DOHH2 (cell line): ENCODE data around the gene ATP11A.

Experiments
- H3F3A ChIP-seq: fragments of 200-600 bp; sonication (generic), shearing (Covaris generic); 2 replicates; pipeline ENCODE4 v1.6.0; 2016; ENCODE audit warnings: antibody characterized with exemption, mild to moderate bottlenecking; ENCODE audit not compliant: control insufficient read depth, insufficient read depth
- H3K27ac ChIP-seq: fragments of 200-600 bp; sonication (generic); 2 replicates; pipeline ENCODE4 v1.5.1; 2014; ENCODE audit warnings: low read depth, mild to moderate bottlenecking, low read length, moderate library complexity
- H3K27me3 ChIP-seq: fragments of 200-600 bp; sonication (generic); 2 replicates; pipeline ENCODE4 v1.6.1; 2014; ENCODE audit warnings: mild to moderate bottlenecking, low read length, mixed read lengths; ENCODE audit not compliant: control insufficient read depth
- H3K36me3 ChIP-seq: fragments of 200-600 bp; sonication (generic); 2 replicates; pipeline ENCODE4 v1.6.1; 2014; ENCODE audit warnings: mild to moderate bottlenecking, low read length, moderate library complexity, mixed read lengths; ENCODE audit not compliant: control insufficient read depth
- H3K4me1 ChIP-seq: fragments of 200-600 bp; sonication (generic); 2 replicates; pipeline ENCODE4 v1.6.1; 2014; ENCODE audit warnings: mild to moderate bottlenecking, low read length, mixed read lengths; ENCODE audit not compliant: control insufficient read depth
- H3K4me2 ChIP-seq: fragments of 200-600 bp; sonication (generic); 2 replicates; pipeline ENCODE4 v1.6.0; 2014; ENCODE audit warnings: mild to moderate bottlenecking, low read length, moderate library complexity
- H3K4me3 ChIP-seq: fragments of 200-600 bp; sonication (generic); 2 replicates; pipeline ENCODE4 v1.5.1; 2014; ENCODE audit warnings: mild to moderate bottlenecking, low read length, mixed read lengths
- H3K79me2 ChIP-seq: fragments of 200-600 bp; sonication (generic); 2 replicates; pipeline ENCODE4 v1.6.1; 2014; ENCODE audit warnings: mild to moderate bottlenecking, low read length, mixed read lengths; ENCODE audit not compliant: control insufficient read depth
- H3K9me2 ChIP-seq: fragments of 200-600 bp; sonication (generic); replicated peaks from 2 replicates; pipeline ENCODE4 v1.6.1; 2014; ENCODE audit warnings: mild to moderate bottlenecking, low read length, mixed read lengths; ENCODE audit not compliant: control insufficient read depth
- H3K9me3 ChIP-seq: fragments of 200-600 bp; sonication (generic); 2 replicates; pipeline ENCODE4 v1.6.1; 2014; ENCODE audit warnings: antibody characterized with exemption, low read length, mixed read lengths; ENCODE audit not compliant: control insufficient read depth, insufficient read depth
- H4K20me1 ChIP-seq: fragments of 200-600 bp; sonication (generic); 2 replicates; pipeline ENCODE4 v1.6.0; 2014; ENCODE audit warnings: low read depth, mild to moderate bottlenecking, antibody characterized with exemption, low read length, moderate library complexity; ENCODE audit not compliant: control insufficient read depth, insufficient read depth
- CTCF ChIP-seq: fragments of 200-600 bp; sonication (generic); IDR thresholded peaks from one replicate; pipeline ENCODE4 v1.5.1; 2014; ENCODE audit warnings: antibody characterized with exemption, mild to moderate bottlenecking, low read depth, low read length; ENCODE audit not compliant: poor library complexity, severe bottlenecking
- EZH2phosphoT487 ChIP-seq: fragments of 200-600 bp; sonication (generic); IDR thresholded peaks from 2 replicates; pipeline ENCODE4 v1.6.1; 2017; ENCODE audit warnings: borderline replicate concordance, mild to moderate bottlenecking, antibody characterized with exemption, low read length, moderate library complexity, mixed read lengths

The ATP11A gene

DNA sequence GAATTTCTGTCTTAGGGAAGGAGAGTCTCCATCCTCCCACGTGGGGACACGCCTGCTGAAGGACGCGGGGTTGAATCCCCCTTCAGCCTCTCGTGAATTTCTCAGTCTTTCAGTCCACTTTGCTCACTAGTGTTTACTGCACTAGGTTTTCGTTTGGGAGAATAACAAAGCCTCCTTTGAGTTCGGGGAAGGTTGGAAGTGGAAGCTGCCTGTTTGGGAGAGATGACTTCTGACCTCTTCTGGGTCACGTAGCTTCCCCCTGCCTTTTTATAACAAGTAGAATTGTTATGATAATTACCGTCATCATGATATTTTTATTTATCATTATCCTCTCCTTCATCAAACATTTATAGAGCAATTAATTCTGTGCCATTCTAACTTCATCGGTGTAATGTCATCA lies 60.7 kb downstream of the ATP11A start:
- Histone ChIP-seq H3K4me2 (no peak overlapping the region), H3F3A (no peaks in the 10 kb centered on the region), H3K4me1 (no peaks in the 10 kb centered on the region), H3K4me3 (no peak overlapping the region), H3K36me3 (no peaks in the 10 kb centered on the region), H4K20me1 (0 out of 2 replicates have a peak, but pooled peaks cover 3% of the 10 kb centered on the region), H3K79me2 (peaks cover 16% of the 10 kb centered on the region; the same call in 1 of the 2 replicates), H3K9me2 (no peaks in the 10 kb centered on the region), H3K27ac (no peak overlapping the region), H3K9me3 (no peaks in the 10 kb centered on the region), H3K27me3 (no peaks in the 10 kb centered on the region)
- TF ChIP-seq CTCF (no peak), EZH2phosphoT487 (no peak)

GRCh38 chr13:112751617-112752016 lies 61.8 kb downstream of the ATP11A start:
- H3K4me3 ChIP-seq = no peak overlapping the region
- H3K27ac ChIP-seq = no peak overlapping the region
- H3K4me1 ChIP-seq = no peaks in the 10 kb centered on the region
- peaks cover 6% of the 10 kb centered on the region; the same call in 1 of the 2 replicates for H3K79me2 ChIP-seq
- no peaks in the 10 kb centered on the region for H3K9me2 ChIP-seq
- no peaks in the 10 kb centered on the region for H3K9me3 ChIP-seq
- H3K4me2 ChIP-seq = no peak overlapping the region
- H3K36me3 ChIP-seq = no peaks in the 10 kb centered on the region
- H4K20me1 ChIP-seq = 0 out of 2 replicates have a peak, but pooled peaks cover 3% of the 10 kb centered on the region
- H3K27me3 ChIP-seq = no peaks in the 10 kb centered on the region
- no peaks in the 10 kb centered on the region for H3F3A ChIP-seq
- TF ChIP-seq CTCF (no peak), EZH2phosphoT487 (no peak)

DNA sequence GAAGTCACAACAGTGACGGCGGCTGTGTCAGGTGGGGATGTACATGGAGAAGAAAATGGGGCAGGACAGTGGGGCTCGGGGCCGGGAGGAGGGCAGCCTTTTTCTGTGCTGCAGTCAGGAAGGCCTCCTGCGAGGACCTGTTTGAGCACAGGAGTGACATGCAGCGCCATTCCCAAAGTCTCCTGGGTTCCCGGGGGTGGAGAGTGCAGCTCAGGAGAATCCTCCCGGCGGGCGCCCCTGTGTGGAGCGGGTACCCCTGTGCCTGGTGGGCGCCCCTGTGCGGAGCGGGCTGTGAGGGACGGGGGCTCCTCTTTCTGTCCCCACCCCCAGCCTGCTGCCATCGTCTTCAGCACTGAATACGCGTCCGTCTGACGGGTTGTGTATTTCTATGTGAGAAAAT lies 62.4 kb downstream of the ATP11A start:
- H4K20me1 ChIP-seq = 0 out of 2 replicates have a peak, but pooled peaks cover 3% of the 10 kb centered on the region
- no peak for TF ChIP-seq EZH2phosphoT487
- no peak for TF ChIP-seq CTCF
- no peaks in the 10 kb centered on the region for H3K36me3 ChIP-seq
- no peaks in the 10 kb centered on the region for H3K9me2 ChIP-seq
- no peaks in the 10 kb centered on the region for H3K9me3 ChIP-seq
- H3K79me2 ChIP-seq = peaks cover 4% of the 10 kb centered on the region; the same call in 1 of the 2 replicates
- no peaks in the 10 kb centered on the region for H3K4me1 ChIP-seq
- no peaks in the 10 kb centered on the region for H3F3A ChIP-seq
- no peaks in the 10 kb centered on the region for H3K27me3 ChIP-seq
- H3K27ac ChIP-seq = no peak overlapping the region
- no peak overlapping the region for H3K4me3 ChIP-seq
- no peak overlapping the region for H3K4me2 ChIP-seq
